DOHH2 (cell line): ENCODE results near the gene LBX1.

ENCODE experiments used
- CTCF ChIP-seq: fragments of 200-600 bp; sonication (generic); IDR thresholded peaks from one replicate; pipeline ENCODE4 v1.5.1; 2014; ENCODE audit warnings: antibody characterized with exemption, mild to moderate bottlenecking, low read depth, low read length; ENCODE audit not compliant: poor library complexity, severe bottlenecking
- EZH2phosphoT487 ChIP-seq: fragments of 200-600 bp; sonication (generic); IDR thresholded peaks from 2 replicates; pipeline ENCODE4 v1.6.1; 2017; ENCODE audit warnings: borderline replicate concordance, mild to moderate bottlenecking, antibody characterized with exemption, low read length, moderate library complexity, mixed read lengths

GRCh38 chr10:101237081-101237981 lies 8.1 kb upstream of the LBX1 start:
- TF ChIP-seq CTCF: no peak
- no peak for TF ChIP-seq EZH2phosphoT487
